Measurements from ENCODE around the gene NAT10. TPM values are rescaled to one million over a fixed set of nuclear protein-coding genes. Genes with fewer than 3 reads are reported as not detected.

The NAT10 gene
- total RNA-seq, 1 donor: 20.6 TPM

DNA sequence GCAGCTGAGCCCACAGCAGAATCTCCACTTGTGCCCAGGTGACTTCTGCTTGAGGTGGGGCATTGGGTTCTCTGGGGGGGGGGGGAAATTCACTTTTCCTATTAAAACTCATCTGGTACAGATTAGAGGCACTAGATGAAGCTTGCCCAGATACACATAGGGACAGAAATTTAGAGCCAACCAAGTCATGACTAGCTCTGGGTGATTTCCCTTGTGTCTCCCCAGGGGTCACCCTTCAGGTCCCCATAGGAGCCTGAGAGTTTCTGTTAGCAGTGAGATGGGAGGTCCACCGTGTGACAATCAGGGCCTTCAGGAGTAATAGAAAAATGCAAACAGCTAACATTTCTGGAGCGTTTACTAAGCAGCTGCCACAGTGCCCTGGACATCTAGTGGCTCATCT, 77.0 kb downstream of the NAT10 start:
- Histone ChIP-seq H2AFZ (ENCODE audit: low read length) (no peak overlapping the region), H3K36me3 (ENCODE audit: insufficient read depth, low read length) (no peaks in the 10 kb centered on the region), H3K27me3 (ENCODE audit: insufficient read depth, low read length) (no peaks in the 10 kb centered on the region), H4K20me1 (ENCODE audit: insufficient read depth, low read length) (peaks cover 4% of the 10 kb centered on the region), H3K9me3 (ENCODE audit: low read depth, low read length) (no peaks in the 10 kb centered on the region), H3K27ac (ENCODE audit: low read depth, low read length) (no peak overlapping the region), H3K79me2 (ENCODE audit: insufficient read depth, low read length) (no peaks in the 10 kb centered on the region), H3K4me3 (ENCODE audit: insufficient read depth, low read length) (no peak overlapping the region), H3K4me1 (ENCODE audit: insufficient read depth, low read length) (peaks cover 9% of the 10 kb centered on the region), H3K4me2 (ENCODE audit: insufficient read depth, low read length) (no peak overlapping the region)
- TF ChIP-seq, protein P1, sequence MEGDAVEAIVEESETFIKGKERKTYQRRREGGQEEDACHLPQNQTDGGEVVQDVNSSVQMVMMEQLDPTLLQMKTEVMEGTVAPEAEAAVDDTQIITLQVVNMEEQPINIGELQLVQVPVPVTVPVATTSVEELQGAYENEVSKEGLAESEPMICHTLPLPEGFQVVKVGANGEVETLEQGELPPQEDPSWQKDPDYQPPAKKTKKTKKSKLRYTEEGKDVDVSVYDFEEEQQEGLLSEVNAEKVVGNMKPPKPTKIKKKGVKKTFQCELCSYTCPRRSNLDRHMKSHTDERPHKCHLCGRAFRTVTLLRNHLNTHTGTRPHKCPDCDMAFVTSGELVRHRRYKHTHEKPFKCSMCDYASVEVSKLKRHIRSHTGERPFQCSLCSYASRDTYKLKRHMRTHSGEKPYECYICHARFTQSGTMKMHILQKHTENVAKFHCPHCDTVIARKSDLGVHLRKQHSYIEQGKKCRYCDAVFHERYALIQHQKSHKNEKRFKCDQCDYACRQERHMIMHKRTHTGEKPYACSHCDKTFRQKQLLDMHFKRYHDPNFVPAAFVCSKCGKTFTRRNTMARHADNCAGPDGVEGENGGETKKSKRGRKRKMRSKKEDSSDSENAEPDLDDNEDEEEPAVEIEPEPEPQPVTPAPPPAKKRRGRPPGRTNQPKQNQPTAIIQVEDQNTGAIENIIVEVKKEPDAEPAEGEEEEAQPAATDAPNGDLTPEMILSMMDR (IDR thresholded peaks at IDR 0.05; ENCODE audit: extremely low read depth, low read depth, low read length): no peak
- DNase-seq (ENCODE audit: insufficient read length, low spot score, missing footprints): peak; percentile 56

DNA sequence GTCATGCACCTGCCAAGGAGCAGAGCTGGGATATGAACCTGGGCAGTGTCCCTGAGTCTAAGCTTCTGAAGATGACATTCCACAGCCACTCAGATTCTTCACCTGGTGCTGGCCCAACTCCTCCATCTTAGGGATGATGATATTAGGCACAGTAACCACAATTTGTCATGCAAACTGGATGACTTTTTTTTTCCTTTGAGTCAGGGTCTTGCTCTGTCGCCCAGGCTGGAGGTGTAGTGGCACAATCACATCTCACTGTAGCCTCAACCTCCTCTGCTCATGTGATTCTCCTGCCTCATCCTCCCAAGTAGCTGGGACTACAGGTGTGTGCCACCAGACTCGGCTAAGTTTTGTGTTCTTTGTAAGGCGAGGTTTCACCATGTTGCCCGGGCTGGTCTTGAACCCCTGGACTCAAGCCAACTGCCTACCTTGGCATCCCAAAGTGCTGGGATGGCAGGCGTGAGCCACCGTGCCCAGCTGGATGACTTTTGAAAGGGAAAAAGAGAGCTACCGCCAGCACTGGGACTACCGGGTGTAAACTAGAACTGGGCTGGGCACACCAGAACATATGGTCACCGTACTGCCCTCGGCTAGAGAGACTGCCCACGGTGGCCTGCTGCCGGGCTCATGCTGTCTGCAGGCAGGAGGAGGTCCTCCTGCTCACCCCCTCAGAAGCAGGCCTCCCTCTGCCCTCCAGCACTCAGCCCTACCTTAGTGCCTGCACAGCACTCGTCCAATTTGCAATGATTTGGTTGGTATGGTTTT, 77.7 kb downstream of the NAT10 start:
- peaks cover 9% of the 10 kb centered on the region for H3K4me1 ChIP-seq (ENCODE audit: insufficient read depth, low read length)
- no peaks in the 10 kb centered on the region for H3K36me3 ChIP-seq (ENCODE audit: insufficient read depth, low read length)
- TF ChIP-seq, protein P1 (IDR thresholded peaks at IDR 0.05; ENCODE audit: extremely low read depth, low read depth, low read length): no peak
- no peaks in the 10 kb centered on the region for H3K79me2 ChIP-seq (ENCODE audit: insufficient read depth, low read length)
- H2AFZ ChIP-seq (ENCODE audit: low read length): no peak overlapping the region
- H4K20me1 ChIP-seq (ENCODE audit: insufficient read depth, low read length): peaks cover 4% of the 10 kb centered on the region
- no peaks in the 10 kb centered on the region for H3K27me3 ChIP-seq (ENCODE audit: insufficient read depth, low read length)
- no peak overlapping the region for H3K4me2 ChIP-seq (ENCODE audit: insufficient read depth, low read length)
- no peak overlapping the region for H3K4me3 ChIP-seq (ENCODE audit: insufficient read depth, low read length)
- DNase-seq (ENCODE audit: insufficient read length, low spot score, missing footprints): no peak
- no peaks in the 10 kb centered on the region for H3K9me3 ChIP-seq (ENCODE audit: low read depth, low read length)
- H3K27ac ChIP-seq (ENCODE audit: low read depth, low read length): no peak overlapping the region

DNA sequence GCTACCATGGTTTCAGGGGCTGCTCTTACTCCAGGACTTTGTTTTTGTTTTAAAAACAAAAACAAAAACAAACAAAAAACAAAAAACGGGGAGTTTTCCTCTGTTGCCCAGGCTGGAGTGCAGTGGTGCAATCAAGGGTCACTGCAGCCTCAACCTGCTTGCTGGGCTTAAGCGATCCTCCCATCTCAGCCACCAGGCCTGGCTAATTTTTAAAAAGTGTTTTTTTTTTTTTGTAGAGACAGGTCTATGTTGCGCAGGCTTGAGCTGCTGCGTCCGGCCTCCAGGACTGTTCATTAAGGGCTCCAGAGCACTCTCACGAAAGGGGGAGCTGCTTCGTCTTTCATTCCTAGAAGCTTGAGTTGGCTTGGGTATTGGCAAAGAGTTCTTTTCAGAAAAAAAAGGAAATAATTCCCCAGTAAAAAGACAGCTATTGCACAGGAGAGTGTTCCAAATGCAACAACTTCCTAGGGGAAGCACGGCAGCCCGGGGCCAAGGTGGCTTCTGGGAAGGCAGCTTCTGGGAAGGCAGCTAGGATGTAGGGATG, 78.5 kb downstream of the NAT10 start:
- Histone ChIP-seq H3K27me3 (ENCODE audit: insufficient read depth, low read length) (no peaks in the 10 kb centered on the region), H4K20me1 (ENCODE audit: insufficient read depth, low read length) (peaks cover 4% of the 10 kb centered on the region), H3K27ac (ENCODE audit: low read depth, low read length) (no peak overlapping the region), H3K4me3 (ENCODE audit: insufficient read depth, low read length) (no peak overlapping the region), H3K79me2 (ENCODE audit: insufficient read depth, low read length) (no peaks in the 10 kb centered on the region), H3K36me3 (ENCODE audit: insufficient read depth, low read length) (no peaks in the 10 kb centered on the region), H3K4me1 (ENCODE audit: insufficient read depth, low read length) (peaks cover 9% of the 10 kb centered on the region), H3K4me2 (ENCODE audit: insufficient read depth, low read length) (no peak overlapping the region), H3K9me3 (ENCODE audit: low read depth, low read length) (no peaks in the 10 kb centered on the region), H2AFZ (ENCODE audit: low read length) (no peak overlapping the region)
- TF ChIP-seq, protein P1 (IDR thresholded peaks at IDR 0.05; ENCODE audit: extremely low read depth, low read depth, low read length): no peak
- DNase-seq (ENCODE audit: insufficient read length, low spot score, missing footprints): peak; percentile 50

DNA sequence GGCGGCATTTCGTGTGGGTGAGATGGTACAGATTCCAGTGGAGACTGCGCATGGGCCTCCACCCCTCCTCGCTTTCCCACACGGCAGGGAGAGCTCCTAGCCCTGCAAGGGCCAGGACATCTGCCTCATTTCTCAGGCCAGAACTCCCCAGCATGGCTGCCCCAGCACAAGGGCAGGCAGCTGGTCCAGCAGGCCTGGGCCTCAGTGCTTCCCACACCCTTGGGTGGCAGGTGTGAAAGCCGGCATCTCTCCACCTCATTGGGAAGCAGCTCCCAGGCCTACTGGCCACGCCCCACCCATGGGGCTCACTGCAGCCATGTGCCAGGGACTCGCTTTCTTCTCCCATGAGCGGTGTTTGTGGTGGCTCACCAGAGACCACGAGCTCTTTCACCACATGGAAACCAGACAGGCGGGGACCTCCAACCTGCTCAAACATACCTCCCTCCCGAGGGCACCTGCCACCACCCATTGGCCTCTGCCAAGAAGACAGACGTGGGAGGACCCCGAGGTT, 79.1 kb downstream of the NAT10 start:
- Histone ChIP-seq H2AFZ (ENCODE audit: low read length) (no peak overlapping the region), H3K4me2 (ENCODE audit: insufficient read depth, low read length) (no peak overlapping the region), H4K20me1 (ENCODE audit: insufficient read depth, low read length) (peaks cover 4% of the 10 kb centered on the region), H3K9me3 (ENCODE audit: low read depth, low read length) (no peaks in the 10 kb centered on the region), H3K79me2 (ENCODE audit: insufficient read depth, low read length) (no peaks in the 10 kb centered on the region), H3K36me3 (ENCODE audit: insufficient read depth, low read length) (no peaks in the 10 kb centered on the region), H3K4me3 (ENCODE audit: insufficient read depth, low read length) (no peak overlapping the region), H3K27me3 (ENCODE audit: insufficient read depth, low read length) (no peaks in the 10 kb centered on the region), H3K4me1 (ENCODE audit: insufficient read depth, low read length) (peaks cover 9% of the 10 kb centered on the region), H3K27ac (ENCODE audit: low read depth, low read length) (no peak overlapping the region)
- peak; percentile 59 for DNase-seq (ENCODE audit: insufficient read length, low spot score, missing footprints)
- TF ChIP-seq, protein P1 (IDR thresholded peaks at IDR 0.05; ENCODE audit: extremely low read depth, low read depth, low read length): no peak

Data from osteoblast (primary cell).